NCI-H774 (cell line): ENCODE data around the gene NUP210.
"Not testable (repeated sequence)": the region's sequence is repeated elsewhere in the genome, so short reads cannot be mapped to it uniquely, and the experiment has no call there.

Source experiments
- DNase-seq: peaks from one replicate; lab custom pipeline; 2025; lab: John Stamatoyannopoulos, UW

The NUP210 gene

GRCh38 chr3:13420045-13420830, at the start of gene NUP210:
NUP210 (minus strand) TSS chr3:13420322; CDS start chr3:13420226, 96 bp downstream.
- peak; percentile 73 for DNase-seq

GRCh38 chr3:13466781-13467180, 46.7 kb upstream of the NUP210 start:
- DNase-seq: no peak

- DNase-seq: no peak
Observed at GRCh38 chr3:13465236-13465873, 45.2 kb upstream of the NUP210 start.

- DNase-seq: no peak
Observed at GRCh38 chr3:13463618-13464400, 43.7 kb upstream of the NUP210 start.

GRCh38 chr3:13462822-13463221, 42.7 kb upstream of the NUP210 start:
- no peak for DNase-seq

- DNase-seq: no peak
Observed at GRCh38 chr3:13462125-13462629, 42.1 kb upstream of the NUP210 start.

GRCh38 chr3:13461169-13462124, 41.3 kb upstream of the NUP210 start:
- peak; percentile 38 for DNase-seq

- DNase-seq: no peak
Observed at GRCh38 chr3:13460341-13460736, 40.2 kb upstream of the NUP210 start.

- DNase-seq: no peak
Observed at GRCh38 chr3:13459605-13460340, 39.7 kb upstream of the NUP210 start.

GRCh38 chr3:13457593-13457992, 37.5 kb upstream of the NUP210 start:
- DNase-seq: no peak

- no peak for DNase-seq
Observed at GRCh38 chr3:13455644-13456043, 35.5 kb upstream of the NUP210 start.

- DNase-seq: peak; percentile 15
Observed at GRCh38 chr3:13452490-13453335, 32.6 kb upstream of the NUP210 start.

- DNase-seq: no peak
Observed at GRCh38 chr3:13451301-13451673, 31.2 kb upstream of the NUP210 start.

GRCh38 chr3:13442882-13443281, 22.8 kb upstream of the NUP210 start:
- not testable (repeated sequence) for DNase-seq

GRCh38 chr3:13440204-13440817, 20.2 kb upstream of the NUP210 start:
- no peak for DNase-seq

GRCh38 chr3:13436213-13436612, 16.1 kb upstream of the NUP210 start:
- DNase-seq: not testable (repeated sequence)

- DNase-seq: no peak
Observed at GRCh38 chr3:13433912-13434311, 13.8 kb upstream of the NUP210 start.

GRCh38 chr3:13432093-13432492, 12.0 kb upstream of the NUP210 start:
- no peak for DNase-seq

GRCh38 chr3:13430411-13430875, 10.3 kb upstream of the NUP210 start:
- not testable (repeated sequence) for DNase-seq
